NCI-H774 (cell line): ENCODE results near the gene OPN1MW2.
"Not testable (repeated sequence)": the region's sequence is repeated elsewhere in the genome, so short reads cannot be mapped to it uniquely, and the experiment has no call there.

Source experiments
- DNase-seq: peaks from one replicate; lab custom pipeline; 2025; lab: John Stamatoyannopoulos, UW

OPN1MW2 gene

DNA sequence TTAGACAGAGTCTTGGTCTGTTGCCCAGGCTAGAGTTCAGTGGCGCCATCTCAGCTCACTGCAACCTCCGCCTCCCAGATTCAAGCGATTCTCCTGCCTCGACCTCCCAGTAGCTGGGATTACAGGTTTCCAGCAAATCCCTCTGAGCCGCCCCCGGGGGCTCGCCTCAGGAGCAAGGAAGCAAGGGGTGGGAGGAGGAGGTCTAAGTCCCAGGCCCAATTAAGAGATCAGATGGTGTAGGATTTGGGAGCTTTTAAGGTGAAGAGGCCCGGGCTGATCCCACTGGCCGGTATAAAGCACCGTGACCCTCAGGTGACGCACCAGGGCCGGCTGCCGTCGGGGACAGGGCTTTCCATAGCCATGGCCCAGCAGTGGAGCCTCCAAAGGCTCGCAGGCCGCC, at the start of gene OPN1MW2:
TSS of gene OPN1MW2 (plus strand) at position 301 of the 400 bp plus-strand sequence. CDS start at position 361, 60 bp downstream.
- DNase-seq: not testable (repeated sequence)

DNA sequence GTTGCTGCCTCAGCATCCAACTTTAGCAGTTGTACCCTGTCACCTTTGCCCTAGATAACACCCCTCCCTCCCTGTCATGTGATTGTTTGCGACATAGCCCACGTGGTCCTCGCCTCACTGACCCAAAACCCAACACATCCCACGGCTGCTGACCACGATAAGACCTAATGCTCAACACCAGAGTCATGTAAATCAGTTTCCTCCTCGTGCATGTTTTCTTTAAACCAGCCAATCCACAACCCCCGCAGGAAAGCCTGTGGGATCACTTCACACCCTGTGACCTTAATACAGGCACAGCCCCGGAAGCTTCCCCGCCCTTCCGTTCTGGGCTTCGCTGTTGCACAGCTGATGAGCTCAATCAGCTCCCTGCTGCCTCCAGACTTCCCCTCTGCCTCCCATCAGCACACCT, 47.0 kb upstream of the OPN1MW2 start:
- not testable (repeated sequence) for DNase-seq

DNA sequence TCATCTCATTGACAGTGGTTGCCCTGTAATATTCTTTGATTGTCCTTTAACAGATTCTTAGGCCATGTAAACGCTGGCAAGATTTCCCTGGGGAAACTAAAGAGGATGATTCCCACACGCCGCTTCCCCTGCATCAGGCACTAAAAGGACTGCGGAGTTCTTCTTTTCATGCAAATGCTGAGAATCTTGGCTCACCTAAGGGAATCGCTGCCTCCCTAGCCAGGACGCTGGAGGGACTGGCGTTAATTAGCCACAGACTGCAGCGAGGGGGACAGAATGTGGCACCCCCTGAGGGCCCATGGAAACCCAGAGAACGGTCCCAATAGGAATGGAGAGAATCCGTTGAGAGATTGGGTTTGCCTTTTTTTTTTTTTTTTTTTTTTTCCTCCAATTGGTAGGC, 45.2 kb upstream of the OPN1MW2 start:
- DNase-seq: not testable (repeated sequence)

DNA sequence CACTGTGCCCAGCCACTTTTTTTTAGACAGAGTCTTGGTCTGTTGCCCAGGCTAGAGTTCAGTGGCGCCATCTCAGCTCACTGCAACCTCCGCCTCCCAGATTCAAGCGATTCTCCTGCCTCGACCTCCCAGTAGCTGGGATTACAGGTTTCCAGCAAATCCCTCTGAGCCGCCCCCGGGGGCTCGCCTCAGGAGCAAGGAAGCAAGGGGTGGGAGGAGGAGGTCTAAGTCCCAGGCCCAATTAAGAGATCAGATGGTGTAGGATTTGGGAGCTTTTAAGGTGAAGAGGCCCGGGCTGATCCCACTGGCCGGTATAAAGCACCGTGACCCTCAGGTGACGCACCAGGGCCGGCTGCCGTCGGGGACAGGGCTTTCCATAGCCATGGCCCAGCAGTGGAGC, 37.3 kb upstream of the OPN1MW2 start, which contains the start of gene OPN1MW:
TSS of gene OPN1MW (plus strand) at position 301 of the 400 bp plus-strand sequence. CDS start at position 383, 82 bp downstream.
- not testable (repeated sequence) for DNase-seq

DNA sequence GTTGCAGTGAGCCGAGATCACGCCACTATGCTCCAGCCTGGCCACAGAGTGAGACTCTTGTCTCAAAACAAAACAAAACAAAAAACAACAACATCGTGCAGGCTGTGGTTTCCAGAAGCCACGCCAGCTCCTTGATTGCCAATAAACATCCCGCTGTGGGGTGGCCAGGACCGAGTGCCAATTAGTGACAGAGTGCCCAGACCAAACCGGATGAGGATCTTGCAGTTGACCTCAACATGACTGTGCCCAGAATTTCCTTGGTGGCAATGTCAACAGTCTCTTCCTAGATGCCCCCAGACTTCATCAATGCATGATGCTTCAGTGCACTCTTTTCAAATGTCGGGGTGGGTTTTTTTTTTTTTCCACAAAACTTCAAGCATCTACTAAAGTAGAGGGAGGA, 35.8 kb upstream of the OPN1MW2 start:
- DNase-seq: not testable (repeated sequence)

DNA sequence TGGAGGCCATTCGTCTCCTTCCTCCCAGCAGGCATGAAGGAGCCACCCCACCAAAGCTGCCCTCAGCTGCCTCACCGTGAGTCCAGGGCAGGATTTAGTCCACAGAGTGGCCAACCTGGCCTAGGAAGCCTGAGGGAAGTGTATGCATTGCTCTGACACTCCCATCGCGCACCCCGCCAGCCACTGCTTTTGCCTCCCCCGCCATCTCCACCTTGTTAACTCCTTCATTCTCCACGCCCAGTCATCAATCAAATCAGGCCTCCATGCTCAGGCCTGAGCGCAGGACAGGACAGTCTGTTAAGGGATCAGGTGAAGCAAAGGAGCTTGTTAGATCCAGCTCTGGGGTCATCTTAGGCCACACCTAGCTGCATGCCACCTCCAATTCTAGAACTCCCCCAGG, 26.7 kb upstream of the OPN1MW2 start:
- DNase-seq: not testable (repeated sequence)

DNA sequence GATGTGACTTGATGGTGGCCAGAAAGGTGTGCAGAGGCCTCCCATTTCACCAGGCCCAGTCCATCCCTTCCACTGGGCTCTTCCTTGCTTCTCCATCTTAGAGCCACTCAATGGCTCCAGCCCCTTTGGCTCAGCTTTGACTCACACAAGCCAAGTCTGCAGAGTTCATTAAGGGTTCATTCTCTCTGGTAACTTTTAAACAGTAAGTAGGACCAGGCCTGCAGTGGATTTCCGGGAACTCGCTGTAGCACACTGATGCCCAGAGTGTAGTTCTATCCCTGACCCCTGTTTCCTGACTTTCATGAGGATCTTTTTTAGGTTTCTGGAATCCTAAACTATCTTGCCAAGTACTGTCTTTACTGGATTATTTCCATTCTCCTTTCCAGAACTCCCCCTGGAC, 25.2 kb upstream of the OPN1MW2 start:
- DNase-seq: not testable (repeated sequence)

DNA sequence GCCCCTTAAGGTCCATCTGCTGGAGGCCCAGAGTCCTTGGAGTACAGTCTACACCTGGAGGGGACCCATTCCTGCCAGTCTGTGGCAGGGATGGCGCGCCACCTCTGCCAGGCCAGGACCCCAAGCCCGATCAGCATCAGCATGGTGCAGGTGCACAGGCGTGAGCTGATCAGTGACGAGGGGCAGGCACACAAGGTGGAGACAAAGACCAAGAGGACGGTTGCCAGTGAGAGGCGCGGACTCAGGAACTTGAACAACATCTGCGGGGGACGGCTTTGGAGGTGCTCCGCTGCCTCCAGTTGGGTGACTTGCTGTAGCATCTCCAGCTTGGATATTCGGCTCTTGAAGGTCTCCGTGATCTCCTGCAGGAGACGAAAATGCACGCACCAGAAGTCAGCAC, 23.1 kb upstream of the OPN1MW2 start:
- not testable (repeated sequence) for DNase-seq

DNA sequence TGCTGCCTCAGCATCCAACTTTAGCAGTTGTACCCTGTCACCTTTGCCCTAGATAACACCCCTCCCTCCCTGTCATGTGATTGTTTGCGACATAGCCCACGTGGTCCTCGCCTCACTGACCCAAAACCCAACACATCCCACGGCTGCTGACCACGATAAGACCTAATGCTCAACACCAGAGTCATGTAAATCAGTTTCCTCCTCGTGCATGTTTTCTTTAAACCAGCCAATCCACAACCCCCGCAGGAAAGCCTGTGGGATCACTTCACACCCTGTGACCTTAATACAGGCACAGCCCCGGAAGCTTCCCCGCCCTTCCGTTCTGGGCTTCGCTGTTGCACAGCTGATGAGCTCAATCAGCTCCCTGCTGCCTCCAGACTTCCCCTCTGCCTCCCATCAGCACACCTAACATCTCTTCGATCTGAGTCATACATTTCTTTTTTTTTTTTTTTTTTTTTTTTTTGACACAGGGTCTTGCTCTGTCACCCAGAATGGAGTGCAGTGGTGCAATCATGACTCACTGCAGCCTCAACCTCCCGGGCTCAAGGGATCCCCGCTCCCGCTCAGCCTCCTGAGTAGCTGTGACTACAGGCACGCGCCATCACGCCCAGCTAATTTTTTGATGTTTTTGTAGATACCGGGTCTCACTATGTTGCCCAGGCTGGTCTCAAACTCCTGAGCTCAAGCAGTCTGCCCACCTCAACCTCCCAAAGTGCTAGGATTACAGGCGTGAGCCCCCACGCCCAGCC, 9.7 kb upstream of the OPN1MW2 start:
- not testable (repeated sequence) for DNase-seq

DNA sequence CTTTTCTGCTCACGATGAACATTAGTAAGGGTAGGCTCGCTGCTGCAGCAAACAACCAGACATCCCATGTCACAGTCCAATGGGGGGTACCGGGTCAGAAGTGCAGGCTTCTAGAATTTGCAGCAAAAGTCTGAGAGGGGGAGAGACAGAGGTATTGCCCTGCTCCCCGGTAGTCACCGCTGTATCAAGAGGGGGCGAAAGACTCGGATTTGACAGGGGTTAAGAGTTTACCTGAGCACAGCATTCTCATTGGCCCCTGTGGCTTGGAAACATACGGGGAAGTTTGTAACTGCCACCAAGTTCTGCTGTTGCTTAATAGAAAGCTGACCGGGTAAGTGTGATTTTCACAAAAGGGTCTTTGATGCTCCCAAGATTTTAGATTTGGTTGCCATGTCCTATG, 8.5 kb upstream of the OPN1MW2 start:
- DNase-seq: not testable (repeated sequence)

DNA sequence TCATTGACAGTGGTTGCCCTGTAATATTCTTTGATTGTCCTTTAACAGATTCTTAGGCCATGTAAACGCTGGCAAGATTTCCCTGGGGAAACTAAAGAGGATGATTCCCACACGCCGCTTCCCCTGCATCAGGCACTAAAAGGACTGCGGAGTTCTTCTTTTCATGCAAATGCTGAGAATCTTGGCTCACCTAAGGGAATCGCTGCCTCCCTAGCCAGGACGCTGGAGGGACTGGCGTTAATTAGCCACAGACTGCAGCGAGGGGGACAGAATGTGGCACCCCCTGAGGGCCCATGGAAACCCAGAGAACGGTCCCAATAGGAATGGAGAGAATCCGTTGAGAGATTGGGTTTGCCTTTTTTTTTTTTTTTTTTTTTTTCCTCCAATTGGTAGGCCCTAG, 8.1 kb upstream of the OPN1MW2 start:
- not testable (repeated sequence) for DNase-seq

DNA sequence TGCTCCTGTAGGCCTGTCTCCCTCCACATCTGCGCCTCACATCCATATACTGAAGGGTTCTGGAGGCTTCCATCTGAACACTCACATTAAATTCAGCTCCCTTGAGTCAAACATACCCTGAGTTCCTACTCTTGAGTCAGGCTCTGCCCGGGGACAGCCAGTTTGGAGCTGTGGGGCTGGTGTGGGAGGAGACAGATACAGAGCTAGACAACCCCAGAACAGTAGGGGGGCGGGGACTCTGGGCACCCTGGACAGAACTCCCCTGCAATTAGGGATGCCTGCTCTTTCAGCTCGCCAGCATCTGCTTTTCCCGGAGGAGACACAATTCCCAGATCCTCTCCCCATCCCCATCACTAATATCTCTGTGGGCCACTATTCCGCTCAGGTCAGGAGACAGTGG, 5.7 kb downstream of the OPN1MW2 start:
- DNase-seq: not testable (repeated sequence)

DNA sequence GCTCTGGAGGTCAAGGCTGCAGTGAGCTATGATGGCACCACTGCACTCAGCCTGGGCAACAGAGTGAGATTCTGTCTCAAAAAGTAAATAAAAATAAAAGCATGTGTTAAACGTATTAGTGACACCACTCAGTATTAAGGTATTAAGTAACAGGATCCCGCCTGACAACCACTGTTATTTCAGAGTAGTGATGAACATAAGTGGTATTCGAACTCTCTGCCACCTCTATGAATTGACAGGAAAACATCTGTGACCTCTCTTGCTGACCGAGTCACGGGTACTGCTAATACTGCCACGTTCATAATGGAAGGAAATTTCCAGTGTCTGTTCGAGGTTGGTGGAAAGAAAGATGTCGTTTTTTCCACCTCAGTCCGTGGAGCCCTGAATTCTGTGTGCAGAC, 7.2 kb downstream of the OPN1MW2 start:
- DNase-seq: not testable (repeated sequence)

DNA sequence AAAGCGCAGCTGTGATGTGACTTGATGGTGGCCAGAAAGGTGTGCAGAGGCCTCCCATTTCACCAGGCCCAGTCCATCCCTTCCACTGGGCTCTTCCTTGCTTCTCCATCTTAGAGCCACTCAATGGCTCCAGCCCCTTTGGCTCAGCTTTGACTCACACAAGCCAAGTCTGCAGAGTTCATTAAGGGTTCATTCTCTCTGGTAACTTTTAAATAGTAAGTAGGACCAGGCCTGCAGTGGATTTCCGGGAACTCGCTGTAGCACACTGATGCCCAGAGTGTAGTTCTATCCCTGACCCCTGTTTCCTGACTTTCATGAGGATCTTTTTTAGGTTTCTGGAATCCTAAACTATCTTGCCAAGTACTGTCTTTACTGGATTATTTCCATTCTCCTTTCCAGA, 11.9 kb downstream of the OPN1MW2 start:
- DNase-seq: not testable (repeated sequence)

DNA sequence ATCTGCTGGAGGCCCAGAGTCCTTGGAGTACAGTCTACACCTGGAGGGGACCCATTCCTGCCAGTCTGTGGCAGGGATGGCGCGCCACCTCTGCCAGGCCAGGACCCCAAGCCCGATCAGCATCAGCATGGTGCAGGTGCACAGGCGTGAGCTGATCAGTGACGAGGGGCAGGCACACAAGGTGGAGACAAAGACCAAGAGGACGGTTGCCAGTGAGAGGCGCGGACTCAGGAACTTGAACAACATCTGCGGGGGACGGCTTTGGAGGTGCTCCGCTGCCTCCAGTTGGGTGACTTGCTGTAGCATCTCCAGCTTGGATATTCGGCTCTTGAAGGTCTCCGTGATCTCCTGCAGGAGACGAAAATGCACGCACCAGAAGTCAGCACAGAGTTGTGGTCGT, 14.1 kb downstream of the OPN1MW2 start:
- not testable (repeated sequence) for DNase-seq

DNA sequence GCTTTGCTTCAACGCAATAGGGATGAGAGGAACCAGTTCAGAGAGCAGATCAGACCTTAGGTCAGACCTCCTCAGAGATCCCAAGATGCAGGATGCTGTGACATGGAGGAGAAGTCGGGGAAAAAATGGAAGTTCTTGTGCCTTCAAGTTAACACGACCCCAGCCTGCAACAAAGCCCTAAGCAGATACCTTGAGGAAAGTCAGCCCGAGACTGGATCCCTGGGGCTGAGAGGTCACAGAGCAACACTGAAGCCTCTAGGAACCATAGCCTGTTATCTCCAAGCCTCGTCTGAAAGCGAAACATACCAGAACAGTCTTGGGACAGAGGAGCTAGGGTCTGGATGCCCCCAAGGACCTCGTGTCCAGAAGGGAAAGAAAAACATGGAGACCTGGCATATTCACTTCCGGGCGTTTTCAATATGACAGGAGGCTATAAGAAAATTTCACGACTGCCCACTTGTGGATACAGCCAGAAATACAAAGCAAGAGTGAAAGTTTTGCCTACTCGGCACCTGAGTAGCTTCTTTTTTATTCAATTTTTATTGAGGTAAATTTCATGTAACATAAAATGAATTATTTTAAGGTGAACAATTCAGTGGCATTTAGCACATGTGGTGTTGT, 19.5 kb downstream of the OPN1MW2 start:
- DNase-seq: not testable (repeated sequence)

DNA sequence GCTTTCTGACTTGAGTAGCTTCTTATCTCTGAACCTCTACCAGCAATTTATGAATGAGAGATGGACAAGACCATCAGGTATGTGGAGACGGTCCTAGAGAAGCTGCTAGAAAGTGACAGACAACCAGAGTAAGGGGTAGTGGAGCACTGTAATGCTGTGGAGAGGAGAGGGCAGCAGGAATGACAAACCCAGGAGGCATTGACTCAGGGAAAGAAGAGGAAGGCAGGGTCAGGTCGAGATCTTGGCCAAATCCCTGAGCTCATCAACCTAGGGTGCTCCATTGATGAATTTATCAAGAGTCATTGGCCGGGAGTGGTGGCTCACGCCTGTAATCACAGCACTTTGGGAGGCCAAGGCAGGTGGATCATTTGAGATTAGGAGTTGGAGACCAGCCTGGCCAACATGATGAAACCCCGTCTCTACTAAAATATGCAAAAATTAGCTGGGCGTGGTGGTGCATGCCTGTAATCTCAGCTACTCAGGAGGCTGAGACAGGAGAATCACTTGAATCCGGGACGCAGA, 20.5 kb downstream of the OPN1MW2 start:
- not testable (repeated sequence) for DNase-seq

DNA sequence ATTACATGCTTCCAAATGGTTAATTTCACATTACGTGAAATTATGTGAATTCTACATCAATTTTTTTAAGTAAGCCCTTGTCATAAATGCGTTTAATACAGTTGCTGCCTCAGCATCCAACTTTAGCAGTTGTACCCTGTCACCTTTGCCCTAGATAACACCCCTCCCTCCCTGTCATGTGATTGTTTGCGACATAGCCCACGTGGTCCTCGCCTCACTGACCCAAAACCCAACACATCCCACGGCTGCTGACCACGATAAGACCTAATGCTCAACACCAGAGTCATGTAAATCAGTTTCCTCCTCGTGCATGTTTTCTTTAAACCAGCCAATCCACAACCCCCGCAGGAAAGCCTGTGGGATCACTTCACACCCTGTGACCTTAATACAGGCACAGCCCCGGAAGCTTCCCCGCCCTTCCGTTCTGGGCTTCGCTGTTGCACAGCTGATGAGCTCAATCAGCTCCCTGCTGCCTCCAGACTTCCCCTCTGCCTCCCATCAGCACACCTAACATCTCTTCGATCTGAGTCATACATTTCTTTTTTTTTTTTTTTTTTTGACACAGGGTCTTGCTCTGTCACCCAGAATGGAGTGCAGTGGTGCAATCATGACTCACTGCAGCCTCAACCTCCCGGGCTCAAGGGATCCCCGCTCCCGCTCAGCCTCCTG, 28.0 kb downstream of the OPN1MW2 start:
- not testable (repeated sequence) for DNase-seq

DNA sequence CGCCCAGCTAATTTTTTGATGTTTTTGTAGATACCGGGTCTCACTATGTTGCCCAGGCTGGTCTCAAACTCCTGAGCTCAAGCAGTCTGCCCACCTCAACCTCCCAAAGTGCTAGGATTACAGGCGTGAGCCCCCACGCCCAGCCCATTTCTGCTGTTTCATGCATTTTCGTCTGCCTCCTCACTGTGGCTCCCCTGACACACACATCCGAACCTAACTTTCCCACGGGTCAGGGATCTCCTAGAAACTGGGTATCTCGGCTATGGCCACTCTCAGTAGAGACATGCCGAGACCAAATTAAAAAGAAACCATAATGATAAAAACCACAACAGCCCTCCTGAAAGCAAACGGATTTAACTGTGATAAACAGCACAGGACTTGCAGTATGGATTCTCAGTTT, 28.5 kb downstream of the OPN1MW2 start:
- not testable (repeated sequence) for DNase-seq

DNA sequence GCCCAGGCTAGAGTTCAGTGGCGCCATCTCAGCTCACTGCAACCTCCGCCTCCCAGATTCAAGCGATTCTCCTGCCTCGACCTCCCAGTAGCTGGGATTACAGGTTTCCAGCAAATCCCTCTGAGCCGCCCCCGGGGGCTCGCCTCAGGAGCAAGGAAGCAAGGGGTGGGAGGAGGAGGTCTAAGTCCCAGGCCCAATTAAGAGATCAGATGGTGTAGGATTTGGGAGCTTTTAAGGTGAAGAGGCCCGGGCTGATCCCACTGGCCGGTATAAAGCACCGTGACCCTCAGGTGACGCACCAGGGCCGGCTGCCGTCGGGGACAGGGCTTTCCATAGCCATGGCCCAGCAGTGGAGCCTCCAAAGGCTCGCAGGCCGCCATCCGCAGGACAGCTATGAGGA, 37.7 kb downstream of the OPN1MW2 start, which contains the start of gene OPN1MW3:
TSS of gene OPN1MW3 (plus strand) at position 301 of the 400 bp plus-strand sequence. CDS start at position 339, 38 bp downstream.
- not testable (repeated sequence) for DNase-seq

DNA sequence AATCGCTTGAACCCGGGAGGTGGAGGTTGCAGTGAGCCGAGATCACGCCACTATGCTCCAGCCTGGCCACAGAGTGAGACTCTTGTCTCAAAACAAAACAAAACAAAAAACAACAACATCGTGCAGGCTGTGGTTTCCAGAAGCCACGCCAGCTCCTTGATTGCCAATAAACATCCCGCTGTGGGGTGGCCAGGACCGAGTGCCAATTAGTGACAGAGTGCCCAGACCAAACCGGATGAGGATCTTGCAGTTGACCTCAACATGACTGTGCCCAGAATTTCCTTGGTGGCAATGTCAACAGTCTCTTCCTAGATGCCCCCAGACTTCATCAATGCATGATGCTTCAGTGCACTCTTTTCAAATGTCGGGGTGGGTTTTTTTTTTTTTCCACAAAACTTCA, 39.2 kb downstream of the OPN1MW2 start:
- not testable (repeated sequence) for DNase-seq

DNA sequence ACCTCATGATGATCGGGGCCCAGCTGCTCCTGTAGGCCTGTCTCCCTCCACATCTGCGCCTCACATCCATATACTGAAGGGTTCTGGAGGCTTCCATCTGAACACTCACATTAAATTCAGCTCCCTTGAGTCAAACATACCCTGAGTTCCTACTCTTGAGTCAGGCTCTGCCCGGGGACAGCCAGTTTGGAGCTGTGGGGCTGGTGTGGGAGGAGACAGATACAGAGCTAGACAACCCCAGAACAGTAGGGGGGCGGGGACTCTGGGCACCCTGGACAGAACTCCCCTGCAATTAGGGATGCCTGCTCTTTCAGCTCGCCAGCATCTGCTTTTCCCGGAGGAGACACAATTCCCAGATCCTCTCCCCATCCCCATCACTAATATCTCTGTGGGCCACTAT, 43.5 kb downstream of the OPN1MW2 start:
- not testable (repeated sequence) for DNase-seq
